Neutrophil (primary cell): ENCODE results near the gene HSPG2.

Experiments
- H3K27ac ChIP-seq: fragments of 200-600 bp; sonication (generic); 2 replicates; pipeline ENCODE4 v1.5.1; 2016; ENCODE audit warnings: mild to moderate bottlenecking, moderate library complexity
- H3K27me3 ChIP-seq: fragments of 200-600 bp; sonication (generic); 2 replicates; pipeline ENCODE4 v1.6.0; 2016; ENCODE audit warnings: mild to moderate bottlenecking
- H3K36me3 ChIP-seq: fragments of 200-600 bp; sonication (generic); 2 replicates; pipeline ENCODE4 v1.5.1; 2017
- H3K4me1 ChIP-seq, 2 experiments: fragments of 200-600 bp in 1 of 2; sonication (generic) in 1 of 2; 1 replicate in 1 of 2; 2 replicates in 1 of 2; pipeline versions ENCODE4 v1.5.1 to v1.6.1; 2013 to 2016; ENCODE audit warnings: low read depth in 1 of 2, low read length in 1 of 2, mild to moderate bottlenecking in 1 of 2, moderate library complexity in 1 of 2; ENCODE audit not compliant: control insufficient read depth in 1 of 2, insufficient read depth in 1 of 2
- H3K4me3 ChIP-seq, 2 experiments: fragments of 200-600 bp in 1 of 2; sonication (generic) in 1 of 2; 1 replicate in 1 of 2; 2 replicates in 1 of 2; pipeline ENCODE4 v1.5.1; 2013 to 2016; ENCODE audit warnings: low read depth in 1 of 2, low read length in 1 of 2, mild to moderate bottlenecking in 1 of 2, moderate library complexity in 1 of 2
- H3K9me3 ChIP-seq: fragments of 200-600 bp; sonication (generic); 2 replicates; pipeline ENCODE4 v1.5.1; 2016
- TF ChIP-seq, protein P1 (sequence below): fragments of 200-600 bp; sonication (generic); IDR thresholded peaks from 2 replicates; pipeline ENCODE4 v1.5.1; 2016; ENCODE audit warnings: antibody characterized with exemption

HSPG2 gene

GRCh38 chr1:21872445-21873079 is 64.5 kb downstream of the HSPG2 start:
- TF ChIP-seq, protein P1, sequence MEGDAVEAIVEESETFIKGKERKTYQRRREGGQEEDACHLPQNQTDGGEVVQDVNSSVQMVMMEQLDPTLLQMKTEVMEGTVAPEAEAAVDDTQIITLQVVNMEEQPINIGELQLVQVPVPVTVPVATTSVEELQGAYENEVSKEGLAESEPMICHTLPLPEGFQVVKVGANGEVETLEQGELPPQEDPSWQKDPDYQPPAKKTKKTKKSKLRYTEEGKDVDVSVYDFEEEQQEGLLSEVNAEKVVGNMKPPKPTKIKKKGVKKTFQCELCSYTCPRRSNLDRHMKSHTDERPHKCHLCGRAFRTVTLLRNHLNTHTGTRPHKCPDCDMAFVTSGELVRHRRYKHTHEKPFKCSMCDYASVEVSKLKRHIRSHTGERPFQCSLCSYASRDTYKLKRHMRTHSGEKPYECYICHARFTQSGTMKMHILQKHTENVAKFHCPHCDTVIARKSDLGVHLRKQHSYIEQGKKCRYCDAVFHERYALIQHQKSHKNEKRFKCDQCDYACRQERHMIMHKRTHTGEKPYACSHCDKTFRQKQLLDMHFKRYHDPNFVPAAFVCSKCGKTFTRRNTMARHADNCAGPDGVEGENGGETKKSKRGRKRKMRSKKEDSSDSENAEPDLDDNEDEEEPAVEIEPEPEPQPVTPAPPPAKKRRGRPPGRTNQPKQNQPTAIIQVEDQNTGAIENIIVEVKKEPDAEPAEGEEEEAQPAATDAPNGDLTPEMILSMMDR, result no peak
- Histone ChIP-seq H3K4me3 (no peak overlapping the region), H3K36me3 (no peaks in the 10 kb centered on the region), H3K27ac (no peak overlapping the region), H3K4me1 (no peaks in the 10 kb centered on the region), H3K27me3 (no peaks in the 10 kb centered on the region), H3K9me3 (no peaks in the 10 kb centered on the region)

DNA sequence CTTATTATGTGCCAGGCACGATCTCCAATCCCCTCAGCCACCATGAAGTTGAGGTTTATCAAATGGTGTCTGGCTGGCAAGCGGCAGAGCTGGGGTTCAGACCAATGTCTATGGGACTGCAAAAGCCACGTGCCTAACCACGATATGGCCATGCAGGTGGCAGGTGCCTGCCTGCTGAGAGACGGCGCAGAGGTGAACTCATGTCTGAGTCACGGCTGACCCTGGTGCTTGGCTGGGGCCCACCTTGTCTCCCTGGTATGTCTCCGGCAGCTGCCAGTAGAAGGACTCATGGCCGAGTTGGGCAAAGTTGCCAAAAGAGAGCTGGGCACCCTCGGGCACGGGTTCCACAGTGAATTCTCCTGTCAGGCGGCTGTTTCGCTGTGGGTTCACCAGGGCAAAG is 65.2 kb downstream of the HSPG2 start:
- Histone ChIP-seq H3K27me3 (no peaks in the 10 kb centered on the region), H3K4me3 (no peak overlapping the region), H3K27ac (no peak overlapping the region), H3K9me3 (no peaks in the 10 kb centered on the region), H3K36me3 (no peaks in the 10 kb centered on the region), H3K4me1 (no peaks in the 10 kb centered on the region)
- TF ChIP-seq, protein P1, result no peak

DNA sequence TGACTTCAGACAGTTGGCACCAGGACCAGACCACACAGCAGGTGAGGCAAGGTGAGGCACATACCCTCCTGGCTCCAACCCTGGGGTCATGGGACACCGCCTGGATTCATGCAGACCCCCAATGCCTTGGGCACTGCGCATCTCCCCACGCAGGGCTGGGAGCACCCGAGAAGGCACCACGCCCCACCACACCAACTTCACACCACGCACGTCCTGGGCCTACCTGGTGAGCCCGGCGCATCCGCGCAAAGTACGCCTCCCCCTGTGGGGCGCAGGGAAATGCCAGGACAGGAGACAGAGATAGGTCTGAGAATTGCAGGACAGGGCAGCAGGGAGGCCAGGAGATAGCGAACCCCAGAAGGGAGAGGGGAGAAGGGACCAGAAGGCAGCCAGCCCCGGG is 66.5 kb downstream of the HSPG2 start:
- Histone ChIP-seq H3K36me3 (no peaks in the 10 kb centered on the region), H3K4me3 (no peak overlapping the region), H3K9me3 (no peaks in the 10 kb centered on the region), H3K4me1 (no peaks in the 10 kb centered on the region), H3K27me3 (no peaks in the 10 kb centered on the region), H3K27ac (no peak overlapping the region)
- TF ChIP-seq, protein P1, result no peak

GRCh38 chr1:21869620-21870121 is 67.4 kb downstream of the HSPG2 start:
- no peak overlapping the region for H3K27ac ChIP-seq
- no peaks in the 10 kb centered on the region for H3K4me1 ChIP-seq
- no peak overlapping the region for H3K4me3 ChIP-seq
- no peaks in the 10 kb centered on the region for H3K36me3 ChIP-seq
- TF ChIP-seq, protein P1, result no peak
- no peaks in the 10 kb centered on the region for H3K27me3 ChIP-seq
- no peaks in the 10 kb centered on the region for H3K9me3 ChIP-seq

DNA sequence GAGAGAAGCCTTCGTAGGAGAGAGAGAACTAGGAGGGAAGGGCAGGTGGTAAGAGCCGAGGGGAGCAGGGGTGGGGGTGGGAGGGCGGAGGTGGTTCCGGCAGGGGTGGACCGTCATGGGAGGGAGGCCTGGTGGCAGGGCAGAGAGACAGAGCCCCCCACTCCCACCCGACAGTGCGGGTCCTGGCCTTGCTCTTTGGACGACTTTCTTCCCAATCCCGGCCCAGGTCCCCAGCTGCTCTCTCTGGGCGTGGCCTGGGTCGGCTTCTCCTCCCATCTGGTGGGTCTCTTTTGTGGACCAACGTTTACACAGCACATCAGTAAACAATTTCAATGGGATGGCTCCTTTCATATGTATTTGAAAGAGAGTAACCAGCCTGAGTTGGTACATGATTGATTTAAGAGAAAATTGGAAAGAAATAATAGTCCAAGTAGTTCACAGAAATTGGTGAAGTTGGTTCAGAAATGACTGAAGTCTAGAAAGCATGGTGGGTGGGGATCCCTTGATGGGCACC is 68.1 kb downstream of the HSPG2 start:
- Histone ChIP-seq H3K36me3 (no peaks in the 10 kb centered on the region), H3K4me1 (no peaks in the 10 kb centered on the region), H3K27me3 (no peaks in the 10 kb centered on the region), H3K9me3 (no peaks in the 10 kb centered on the region), H3K4me3 (no peak overlapping the region), H3K27ac (no peak overlapping the region)
- TF ChIP-seq, protein P1, result no peak
